Mucosa of stomach (tissue), 1 donor: Measurements from ENCODE around the gene BAHCC1.

Source experiments
- H3K27me3 ChIP-seq: one replicate; pipeline ENCODE4 v1.7.0; 2013; ENCODE audit warnings: mild to moderate bottlenecking, low read length; ENCODE audit not compliant: control insufficient read depth, insufficient read depth
- H3K36me3 ChIP-seq: one replicate; pipeline ENCODE4 v1.7.0; 2013; ENCODE audit warnings: low read length; ENCODE audit not compliant: control insufficient read depth, insufficient read depth
- H3K4me1 ChIP-seq: one replicate; pipeline ENCODE4 v1.7.0; 2013; ENCODE audit warnings: mild to moderate bottlenecking, low read length; ENCODE audit not compliant: control insufficient read depth, insufficient read depth
- H3K4me3 ChIP-seq: one replicate; pipeline ENCODE4 v1.7.0; 2013; ENCODE audit warnings: low read length
- H3K9ac ChIP-seq: one replicate; pipeline ENCODE4 v1.7.0; 2013; ENCODE audit warnings: mild to moderate bottlenecking, low read length, moderate library complexity
- H3K9me3 ChIP-seq: one replicate; pipeline ENCODE4 v1.7.0; 2013; ENCODE audit warnings: mild to moderate bottlenecking, low read length, moderate library complexity; ENCODE audit not compliant: control insufficient read depth
- donor health status: Pancreatic carcinoma.

The BAHCC1 gene

GRCh38 chr17:81476097-81476496 is 80.8 kb downstream of the BAHCC1 start:
- no peaks in the 10 kb centered on the region for H3K9me3 ChIP-seq
- no peak overlapping the region for H3K4me3 ChIP-seq
- no peaks in the 10 kb centered on the region for H3K4me1 ChIP-seq
- no peaks in the 10 kb centered on the region for H3K36me3 ChIP-seq
- peaks cover 11% of the 10 kb centered on the region for H3K27me3 ChIP-seq
- no peak overlapping the region for H3K9ac ChIP-seq

GRCh38 chr17:81476635-81477034 is 81.4 kb downstream of the BAHCC1 start:
- Histone ChIP-seq H3K4me3 (no peak overlapping the region), H3K27me3 (peaks cover 14% of the 10 kb centered on the region), H3K36me3 (no peaks in the 10 kb centered on the region), H3K9me3 (no peaks in the 10 kb centered on the region), H3K9ac (no peak overlapping the region), H3K4me1 (peaks cover 2% of the 10 kb centered on the region)

- peaks cover 19% of the 10 kb centered on the region for H3K27me3 ChIP-seq
- H3K9ac ChIP-seq: no peak overlapping the region
- peaks cover 6% of the 10 kb centered on the region for H3K4me1 ChIP-seq
- no peaks in the 10 kb centered on the region for H3K36me3 ChIP-seq
- no peaks in the 10 kb centered on the region for H3K9me3 ChIP-seq
- no peak overlapping the region for H3K4me3 ChIP-seq
Observed at GRCh38 chr17:81477173-81477572, 81.9 kb downstream of the BAHCC1 start.

- Histone ChIP-seq H3K4me3 (no peak overlapping the region), H3K36me3 (no peaks in the 10 kb centered on the region), H3K4me1 (peaks cover 6% of the 10 kb centered on the region), H3K27me3 (peaks cover 22% of the 10 kb centered on the region), H3K9me3 (no peaks in the 10 kb centered on the region), H3K9ac (no peak overlapping the region)
Observed at GRCh38 chr17:81478119-81478518, 82.9 kb downstream of the BAHCC1 start.

GRCh38 chr17:81479175-81480071 is 84.2 kb downstream of the BAHCC1 start:
- Histone ChIP-seq H3K36me3 (no peaks in the 10 kb centered on the region), H3K9me3 (no peaks in the 10 kb centered on the region), H3K4me3 (no peak overlapping the region), H3K9ac (no peak overlapping the region), H3K27me3 (peaks cover 22% of the 10 kb centered on the region), H3K4me1 (peaks cover 16% of the 10 kb centered on the region)

GRCh38 chr17:81480140-81481072 is 85.1 kb downstream of the BAHCC1 start:
- H3K36me3 ChIP-seq: no peaks in the 10 kb centered on the region
- H3K4me3 ChIP-seq: no peak overlapping the region
- peaks cover 27% of the 10 kb centered on the region for H3K27me3 ChIP-seq
- no peaks in the 10 kb centered on the region for H3K9me3 ChIP-seq
- H3K9ac ChIP-seq: no peak overlapping the region
- H3K4me1 ChIP-seq: peaks cover 18% of the 10 kb centered on the region

GRCh38 chr17:81481073-81481799 is 86.0 kb downstream of the BAHCC1 start:
- Histone ChIP-seq H3K4me3 (no peak overlapping the region), H3K36me3 (no peaks in the 10 kb centered on the region), H3K27me3 (peaks cover 27% of the 10 kb centered on the region), H3K4me1 (peaks cover 18% of the 10 kb centered on the region), H3K9me3 (no peaks in the 10 kb centered on the region), H3K9ac (no peak overlapping the region)

- Histone ChIP-seq H3K27me3 (peaks cover 27% of the 10 kb centered on the region), H3K4me3 (no peak overlapping the region), H3K36me3 (no peaks in the 10 kb centered on the region), H3K4me1 (peaks cover 18% of the 10 kb centered on the region), H3K9me3 (no peaks in the 10 kb centered on the region), H3K9ac (no peak overlapping the region)
Observed at GRCh38 chr17:81481815-81482505, 86.7 kb downstream of the BAHCC1 start.

- peaks cover 18% of the 10 kb centered on the region for H3K4me1 ChIP-seq
- H3K9ac ChIP-seq: no peak overlapping the region
- H3K9me3 ChIP-seq: no peaks in the 10 kb centered on the region
- H3K36me3 ChIP-seq: no peaks in the 10 kb centered on the region
- peaks cover 27% of the 10 kb centered on the region for H3K27me3 ChIP-seq
- H3K4me3 ChIP-seq: no peak overlapping the region
Observed at GRCh38 chr17:81482673-81483072, 87.4 kb downstream of the BAHCC1 start.

GRCh38 chr17:81483085-81483861 is 88.0 kb downstream of the BAHCC1 start:
- Histone ChIP-seq H3K27me3 (peaks cover 27% of the 10 kb centered on the region), H3K9ac (no peak overlapping the region), H3K36me3 (no peaks in the 10 kb centered on the region), H3K4me1 (peaks cover 18% of the 10 kb centered on the region), H3K9me3 (no peaks in the 10 kb centered on the region), H3K4me3 (no peak overlapping the region)

GRCh38 chr17:81483862-81484194 is 88.6 kb downstream of the BAHCC1 start:
- no peaks in the 10 kb centered on the region for H3K36me3 ChIP-seq
- H3K9me3 ChIP-seq: no peaks in the 10 kb centered on the region
- H3K4me3 ChIP-seq: no peak overlapping the region
- H3K9ac ChIP-seq: no peak overlapping the region
- H3K4me1 ChIP-seq: peaks cover 22% of the 10 kb centered on the region
- H3K27me3 ChIP-seq: peaks cover 27% of the 10 kb centered on the region
